Urothelium cell line (cell line): ENCODE results near the gene IDI2.

Source experiments
- DNase-seq: peaks from one replicate; pipeline ENCODE4 v3.0.0; 2011; ENCODE audit warnings: low spot score, mixed read lengths
- FAIRE-seq: peaks from 2 replicates; lab custom pipeline; 2011; peaks lifted over from hg19 to GRCh38; lab: Jason Lieb, UNC

The IDI2 gene

GRCh38 chr10:985361-985760 is 40.3 kb downstream of the IDI2 start:
- no peak for FAIRE-seq
- DNase-seq, result no peak

- no peak for DNase-seq
- FAIRE-seq, result no peak
Observed at GRCh38 chr10:983971-984655, 41.5 kb downstream of the IDI2 start.

DNA sequence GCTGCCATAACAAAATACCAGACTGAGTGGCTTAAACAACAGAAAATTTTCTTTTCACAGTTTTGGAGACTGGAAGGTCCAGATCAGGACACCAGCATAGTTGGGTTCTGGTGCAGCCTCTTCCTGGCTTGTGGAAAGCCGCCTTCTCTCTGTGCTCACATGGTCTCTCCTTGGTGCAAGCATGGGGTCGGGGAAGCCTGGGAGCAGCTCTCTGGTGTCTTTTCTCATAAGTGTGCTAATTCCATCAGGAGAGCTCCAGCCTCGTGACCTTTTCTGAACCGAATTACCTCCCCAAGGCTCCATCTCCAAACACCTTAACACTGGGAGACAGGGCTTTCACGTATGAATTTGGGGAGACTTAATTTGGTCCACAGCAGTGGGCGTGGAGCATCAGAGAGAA is 42.3 kb downstream of the IDI2 start:
- DNase-seq (no peak), FAIRE-seq (no peak)

- no peak for DNase-seq
- FAIRE-seq, result no peak
Observed at GRCh38 chr10:980468-981093, 45.1 kb downstream of the IDI2 start.

GRCh38 chr10:978826-979421 is 46.7 kb downstream of the IDI2 start:
- FAIRE-seq (no peak), DNase-seq (no peak)

DNA sequence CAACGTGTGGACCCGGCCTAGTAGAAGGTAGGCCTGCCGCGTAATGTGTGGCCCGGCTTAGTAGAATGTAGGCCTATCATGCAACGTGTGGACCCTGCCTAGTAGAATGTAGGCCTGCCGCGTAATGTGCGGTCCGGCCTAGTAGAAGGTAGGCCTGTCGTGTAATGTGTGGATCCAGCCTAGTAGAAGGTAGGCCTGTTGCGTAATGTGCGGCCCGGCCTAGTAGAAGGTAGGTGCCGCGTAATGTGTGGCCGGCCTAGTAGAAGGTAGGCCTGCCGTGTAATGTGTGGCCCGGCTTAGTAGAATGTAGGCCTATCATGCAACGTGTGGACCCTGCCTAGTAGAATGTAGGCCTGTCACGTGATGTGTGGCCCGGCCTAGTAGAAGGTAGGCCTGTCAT is 49.3 kb downstream of the IDI2 start:
- no peak for FAIRE-seq
- no peak for DNase-seq

GRCh38 chr10:974785-975074 is 50.9 kb downstream of the IDI2 start:
- no peak for FAIRE-seq
- DNase-seq, result no peak

DNA sequence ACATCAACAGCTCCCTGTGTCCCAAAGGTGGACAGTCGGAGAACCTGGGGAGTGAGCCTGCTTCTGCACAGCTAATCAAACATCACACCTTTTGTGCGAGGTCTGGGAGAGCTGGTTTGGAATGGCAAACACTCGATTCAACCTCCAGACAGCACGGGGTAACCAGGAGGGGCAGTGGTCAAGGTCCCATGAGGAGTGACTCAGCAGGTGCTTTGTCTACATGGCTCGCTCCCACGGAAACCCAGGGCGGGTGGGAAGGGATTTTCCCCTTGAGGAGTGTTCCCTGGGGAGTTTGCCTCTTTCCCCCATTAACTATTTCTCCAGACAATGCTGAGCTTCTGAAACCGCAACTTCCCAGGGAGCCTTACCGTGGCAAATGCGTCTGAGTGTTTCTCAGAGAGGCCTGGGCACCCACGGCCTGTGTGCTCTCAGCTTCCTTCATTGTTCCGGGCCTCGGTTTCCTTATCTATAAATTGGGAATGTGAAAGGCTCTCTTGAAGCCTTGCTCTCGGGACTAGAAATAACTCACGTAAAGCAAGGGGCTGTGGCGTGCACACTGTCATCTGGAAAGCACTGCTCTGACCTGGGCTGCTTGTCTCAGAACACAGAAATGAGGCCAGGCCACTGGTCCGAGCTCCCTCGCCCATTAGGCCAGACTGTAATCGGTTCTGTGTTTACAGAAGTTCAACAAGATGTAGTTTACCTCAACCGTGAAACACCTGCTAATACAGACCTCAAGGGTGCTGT is 51.4 kb downstream of the IDI2 start:
- no peak for FAIRE-seq
- DNase-seq, result no peak

DNA sequence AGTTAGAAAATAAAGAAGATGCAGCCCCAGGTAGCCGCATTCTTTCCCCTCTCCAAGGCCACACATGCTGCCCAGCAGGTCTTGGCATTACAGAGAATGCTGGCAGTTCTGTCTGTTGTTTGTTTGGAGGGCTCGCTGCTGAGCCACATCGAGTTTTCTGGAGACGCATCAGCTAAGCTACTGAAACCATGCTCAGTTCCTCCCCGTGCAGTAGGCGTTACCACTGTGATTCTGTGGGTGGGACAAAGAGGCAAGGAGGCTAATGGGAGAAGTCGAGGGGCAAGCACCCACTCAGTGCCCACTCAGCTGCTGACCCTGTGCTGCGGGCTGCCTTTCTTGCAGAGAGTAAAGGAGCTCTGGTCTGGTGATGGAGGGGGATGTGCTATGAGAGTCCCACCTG is 52.9 kb downstream of the IDI2 start:
- DNase-seq (no peak), FAIRE-seq (no peak)

GRCh38 chr10:971613-972012 is 54.0 kb downstream of the IDI2 start:
- FAIRE-seq (no peak), DNase-seq (no peak)

DNA sequence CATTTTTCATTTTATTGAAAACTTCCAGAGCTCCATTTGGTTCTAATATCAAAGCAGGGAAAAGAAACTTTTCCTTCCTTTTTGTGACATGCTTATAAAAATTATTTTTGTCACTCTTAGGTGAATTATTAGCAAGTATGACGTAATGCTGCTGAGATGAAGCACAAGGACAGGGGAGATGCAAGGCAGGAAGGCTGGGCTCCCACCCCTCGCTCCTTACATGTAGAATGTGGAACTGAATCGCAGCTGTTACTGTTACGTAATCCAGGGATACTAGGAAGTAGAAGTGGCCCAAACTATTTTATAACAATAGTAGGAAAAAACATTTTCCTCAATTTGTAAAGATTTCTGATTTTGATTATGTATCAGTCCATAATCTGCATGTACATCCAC is 54.5 kb downstream of the IDI2 start:
- no peak for DNase-seq
- FAIRE-seq, result no peak

DNA sequence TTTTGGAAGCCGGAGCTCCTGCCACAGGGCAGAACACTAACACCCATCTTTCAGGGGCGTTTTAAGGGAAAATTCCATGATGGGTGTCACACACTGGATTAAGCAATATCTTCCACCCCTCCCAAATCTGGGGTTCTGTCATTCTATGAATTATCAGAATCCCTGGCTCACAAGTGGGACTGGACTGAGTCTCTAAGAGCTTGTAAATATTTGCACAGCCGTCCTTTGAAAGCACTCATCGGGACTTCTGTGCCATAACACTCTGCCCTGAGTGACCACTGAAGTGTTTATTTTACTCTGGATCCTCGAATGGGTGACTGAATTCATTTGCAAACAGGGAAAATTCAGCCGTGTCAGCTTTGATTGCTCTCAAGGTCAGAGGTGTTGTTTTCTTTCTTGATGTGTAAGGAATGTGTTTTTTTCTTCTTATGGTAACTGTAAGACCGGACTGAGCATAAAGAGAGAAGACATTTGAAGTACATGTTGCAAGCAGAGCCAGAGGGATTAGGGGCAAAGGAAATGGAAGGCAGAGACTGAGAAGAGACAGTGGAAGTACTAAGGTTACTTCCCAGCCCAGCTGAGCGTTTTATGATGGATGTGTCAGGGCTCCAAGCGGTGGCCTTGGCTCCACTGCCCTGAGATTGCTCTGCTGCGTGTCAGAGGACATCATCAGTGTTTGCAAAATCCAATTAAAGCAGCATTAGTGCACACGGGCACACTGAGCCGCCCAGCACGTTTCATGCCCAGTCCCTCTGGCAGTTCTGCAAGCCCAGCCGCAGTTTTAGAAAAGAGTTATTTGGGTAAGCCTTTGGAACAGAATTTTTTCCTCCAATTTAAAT is 55.1 kb downstream of the IDI2 start:
- FAIRE-seq (no peak), DNase-seq (no peak)

GRCh38 chr10:969473-970150 is 56.0 kb downstream of the IDI2 start:
- no peak for DNase-seq
- FAIRE-seq, result no peak
